H1 (cell line): ENCODE data around the gene FGF18. TPM values are rescaled to one million over a fixed set of nuclear protein-coding genes. Genes with fewer than 3 reads are reported as not detected.

Experiments
- CTCF ChIA-PET: fragments of 300-600 bp; sonication (Branson Sonifier 250); formaldehyde crosslinking; loops from one replicate; lab custom pipeline; 2021; ENCODE audit not compliant: partially characterized antibody; lab: Charles Lee
- POLR2A ChIA-PET: fragments of 300-600 bp; sonication (Branson Sonifier 250); formaldehyde crosslinking; loops from one replicate; lab custom pipeline; 2021; ENCODE audit warnings: inconsistent platforms; ENCODE audit not compliant: partially characterized antibody; lab: Charles Lee
- DNase-seq, 2 experiments: peaks; one replicate each; pipeline versions ENCODE4 v3.0.0 to v3.0.0-alpha.2; 2010 to 2022; ENCODE audit warnings: low spot score in 2 of 2, low read depth in 1 of 2, mixed read lengths in 1 of 2
- FAIRE-seq: peaks from 2 replicates; lab custom pipeline; 2011; peaks lifted over from hg19 to GRCh38; lab: Jason Lieb, UNC
- H2AFZ ChIP-seq: 2 replicates; pipeline ENCODE4 v1.8.1; 2012; ENCODE audit warnings: low read length, inconsistent platforms
- H2AK5ac ChIP-seq: 2 replicates; pipeline ENCODE4 v1.6.1; 2013; ENCODE audit warnings: low read depth, low read length
- H2BK120ac ChIP-seq: replicated peaks from 2 replicates; pipeline ENCODE3; 2013; ENCODE audit warnings: low read depth, low read length, inconsistent platforms
- H2BK12ac ChIP-seq: 2 replicates; pipeline ENCODE4 v1.6.1; 2013; ENCODE audit warnings: low read depth, low read length
- H2BK15ac ChIP-seq: 2 replicates; pipeline ENCODE4 v1.6.1; 2013; ENCODE audit warnings: low read length
- H2BK20ac ChIP-seq: 2 replicates; pipeline ENCODE4 v1.6.1; 2013; ENCODE audit warnings: low read length
- H2BK5ac ChIP-seq: 2 replicates; pipeline ENCODE4 v1.6.1; 2013; ENCODE audit warnings: low read depth, low read length
- H3K14ac ChIP-seq: 2 replicates; pipeline ENCODE4 v1.6.1; 2013; ENCODE audit warnings: inconsistent platforms; ENCODE audit not compliant: insufficient read length
- H3K18ac ChIP-seq: 2 replicates; pipeline ENCODE4 v1.6.1; 2013; ENCODE audit warnings: low read length; ENCODE audit errors: extremely low read depth
- H3K23ac ChIP-seq: 2 replicates; pipeline ENCODE4 v1.6.1; 2013; ENCODE audit warnings: inconsistent platforms; ENCODE audit not compliant: insufficient read length
- H3K23me2 ChIP-seq: 2 replicates; pipeline ENCODE4 v1.6.1; 2013; ENCODE audit warnings: low read depth, low read length
- H3K27ac ChIP-seq: 2 replicates; pipeline ENCODE4 v1.6.1; 2011; ENCODE audit warnings: low read depth, low read length, inconsistent platforms
- H3K27me3 ChIP-seq, 4 experiments: replicated peaks in 1 of 4; 1 replicate in 1 of 4; 2 replicates in 3 of 4; pipeline versions ENCODE4 v1.6.1 to v1.8.1; 2011 to 2013; ENCODE audit warnings: low read length in 3 of 4, mild to moderate bottlenecking in 3 of 4, inconsistent platforms in 2 of 4, mixed read lengths in 2 of 4, moderate library complexity in 1 of 4; ENCODE audit not compliant: control insufficient read depth in 3 of 4, insufficient read depth in 3 of 4; ENCODE audit errors: extremely low read depth in 1 of 4
- H3K36me3 ChIP-seq, 4 experiments: 2 replicates each; pipeline versions ENCODE4 v1.6.1 to v1.8.1; 2011 to 2013; ENCODE audit warnings: mild to moderate bottlenecking in 4 of 4, low read length in 3 of 4, moderate library complexity in 2 of 4, control low read depth in 1 of 4, inconsistent platforms in 1 of 4; ENCODE audit not compliant: insufficient read depth in 4 of 4, control insufficient read depth in 2 of 4
- H3K4ac ChIP-seq: replicated peaks from 2 replicates; pipeline ENCODE3; 2013; ENCODE audit warnings: low read length, low read depth, mixed read lengths, inconsistent platforms; ENCODE audit not compliant: insufficient read length
- H3K4me1 ChIP-seq, 4 experiments: replicated peaks in 1 of 4; 1 replicate in 1 of 4; 2 replicates in 3 of 4; pipeline versions ENCODE4 v1.6.1 to v1.8.1; 2011 to 2013; ENCODE audit warnings: low read length in 3 of 4, inconsistent platforms in 2 of 4, mixed read lengths in 1 of 4; ENCODE audit not compliant: insufficient read depth in 4 of 4, control insufficient read depth in 3 of 4
- H3K4me2 ChIP-seq, 2 experiments: 2 replicates each; pipeline versions ENCODE4 v1.6.1 to v1.8.1; 2011 to 2013; ENCODE audit warnings: low read depth in 2 of 2, low read length in 2 of 2, control low read depth in 1 of 2, inconsistent platforms in 1 of 2, mild to moderate bottlenecking in 1 of 2; ENCODE audit not compliant: insufficient read depth in 1 of 2
- H3K4me3 ChIP-seq, 4 experiments: fragments of 200-600, 300-600 bp in 1 of 4; sonication (generic), shearing (Covaris generic), sonication (Bioruptor Twin) in 1 of 4; 2 replicates each; pipeline versions ENCODE4 v1.5.1 to v1.8.1; 2011 to 2016; ENCODE audit warnings: low read length in 4 of 4, low read depth in 3 of 4, control low read depth in 2 of 4, inconsistent platforms in 2 of 4, mild to moderate bottlenecking in 2 of 4, mixed read lengths in 1 of 4, moderate library complexity in 1 of 4; ENCODE audit not compliant: insufficient read depth in 2 of 4; ENCODE audit errors: extremely low read depth in 1 of 4
- H3K56ac ChIP-seq: replicated peaks from 2 replicates; pipeline ENCODE3; 2013; ENCODE audit warnings: low read depth, mild to moderate bottlenecking, mixed read lengths, low read length, inconsistent platforms; ENCODE audit not compliant: insufficient read length
- H3K79me1 ChIP-seq: 2 replicates; pipeline ENCODE4 v1.6.1; 2013; ENCODE audit warnings: low read depth, low read length, control low read depth
- H3K79me2 ChIP-seq, 2 experiments: 2 replicates each; pipeline versions ENCODE4 v1.6.1 to v1.8.1; 2012 to 2013; ENCODE audit warnings: low read length in 2 of 2, mild to moderate bottlenecking in 2 of 2, inconsistent platforms in 1 of 2; ENCODE audit not compliant: insufficient read depth in 2 of 2, control insufficient read depth in 1 of 2
- H3K9ac ChIP-seq, 4 experiments: replicated peaks in 1 of 4; 1 replicate in 1 of 4; 2 replicates in 3 of 4; pipeline versions ENCODE4 v1.6.1 to v1.8.1; 2011 to 2013; ENCODE audit warnings: low read depth in 3 of 4, low read length in 3 of 4, control low read depth in 2 of 4, mild to moderate bottlenecking in 2 of 4, moderate library complexity in 2 of 4, inconsistent platforms in 1 of 4; ENCODE audit errors: extremely low read depth in 1 of 4
- H3K9me3 ChIP-seq, 2 experiments: 2 replicates each; pipeline versions ENCODE4 v1.6.1 to v1.8.1; 2012 to 2013; ENCODE audit warnings: mild to moderate bottlenecking in 2 of 2, moderate library complexity in 2 of 2, control low read depth in 1 of 2, inconsistent platforms in 1 of 2, low read depth in 1 of 2, low read length in 1 of 2, mixed read lengths in 1 of 2; ENCODE audit not compliant: insufficient read depth in 2 of 2
- H4K20me1 ChIP-seq, 2 experiments: replicated peaks in 1 of 2; 2 replicates each; pipeline versions ENCODE3 to v1.8.1; 2011 to 2013; ENCODE audit warnings: inconsistent platforms in 2 of 2, low read length in 2 of 2, mild to moderate bottlenecking in 1 of 2; ENCODE audit not compliant: insufficient read depth in 2 of 2, control insufficient read depth in 1 of 2
- H4K5ac ChIP-seq: 2 replicates; pipeline ENCODE4 v1.6.1; 2013; ENCODE audit warnings: low read length, low read depth, mixed read lengths, inconsistent platforms; ENCODE audit not compliant: insufficient read length
- H4K8ac ChIP-seq: 2 replicates; pipeline ENCODE4 v1.8.0; 2013; ENCODE audit warnings: mild to moderate bottlenecking, moderate library complexity, low read length, inconsistent platforms; ENCODE audit not compliant: insufficient read depth; ENCODE audit errors: extremely low read depth
- H4K91ac ChIP-seq: replicated peaks from 2 replicates; pipeline ENCODE3; 2013; ENCODE audit warnings: low read length, mixed read lengths, inconsistent platforms; ENCODE audit not compliant: insufficient read length
- FOSL1 ChIP-seq: IDR thresholded peaks from 2 replicates; pipeline ENCODE4 v1.6.1; 2011; ENCODE audit warnings: mild to moderate bottlenecking, low read depth, low read length, moderate library complexity; ENCODE audit not compliant: insufficient read depth
- SAP30 ChIP-seq: fragments of 300-600 bp; sonication (generic); IDR thresholded peaks from 2 replicates; pipeline ENCODE4 v1.7.1; 2012; ENCODE audit warnings: low read length, moderate library complexity, mild to moderate bottlenecking, inconsistent platforms; ENCODE audit not compliant: insufficient read depth, insufficient replicate concordance
- YY1 ChIP-seq: IDR thresholded peaks from 2 replicates; pipeline ENCODE4 v1.6.1; 2011; ENCODE audit warnings: low read depth, mild to moderate bottlenecking, low read length
- ZNF274 ChIP-seq: IDR thresholded peaks from 2 replicates; pipeline ENCODE4 v1.7.0; 2012; ENCODE audit warnings: low read length, borderline replicate concordance; ENCODE audit errors: extremely low read depth
- WGBS, 2 experiments: shearing (Covaris generic) in 1 of 2; methylation state at CpG; one replicate each; pipeline versions ENCODE4 v1.1.6 to v1.1.7; 2013 to 2015; ENCODE audit warnings: low lambda C conversion rate in 2 of 2, mixed read lengths in 2 of 2, inconsistent platforms in 1 of 2, low coverage in 1 of 2, missing lambda C conversion rate in 1 of 2; ENCODE audit not compliant: insufficient replicate concordance in 2 of 2, insufficient coverage in 1 of 2, insufficient read length in 1 of 2; ENCODE audit errors: extremely low coverage in 1 of 2, missing lambda C conversion rate in 1 of 2; 5-methylcytosine and 5-hydroxymethylcytosine counted together
- polyA plus RNA-seq, 7 experiments: library from polyadenylated mRNA; depleted of rRNA in 3 of 7; stranded (reverse) in 5 of 7; unstranded in 2 of 7; fragments of >200 nt in 5 of 7; fragments of 200-250 nt in 2 of 7; gene quantifications; 1 replicate in 5 of 7; 2 replicates in 1 of 7; 4 replicates in 1 of 7; pipeline versions ENCODE4 v1.2.1 to v1.2.3, GENCODE V29; 2011 to 2013; ENCODE audit warnings: missing spikeins in 2 of 7, mixed read lengths in 2 of 7
- total RNA-seq: library from RNA; stranded (reverse); fragmentation: NEBNext Ultra II Directional; extraction: Animal tissue kit (Norgen Biotek cat#: 25700); gene quantifications from 2 replicates; pipeline ENCODE4 v1.2.1, GENCODE V29; 2021

Gene FGF18
- total and polyA plus RNA-seq, 2 of the 8 experiments (the other 6 are each of a cell fraction or from before 2014, with no cell fraction given), result 0.54 to 1.3 TPM

DNA sequence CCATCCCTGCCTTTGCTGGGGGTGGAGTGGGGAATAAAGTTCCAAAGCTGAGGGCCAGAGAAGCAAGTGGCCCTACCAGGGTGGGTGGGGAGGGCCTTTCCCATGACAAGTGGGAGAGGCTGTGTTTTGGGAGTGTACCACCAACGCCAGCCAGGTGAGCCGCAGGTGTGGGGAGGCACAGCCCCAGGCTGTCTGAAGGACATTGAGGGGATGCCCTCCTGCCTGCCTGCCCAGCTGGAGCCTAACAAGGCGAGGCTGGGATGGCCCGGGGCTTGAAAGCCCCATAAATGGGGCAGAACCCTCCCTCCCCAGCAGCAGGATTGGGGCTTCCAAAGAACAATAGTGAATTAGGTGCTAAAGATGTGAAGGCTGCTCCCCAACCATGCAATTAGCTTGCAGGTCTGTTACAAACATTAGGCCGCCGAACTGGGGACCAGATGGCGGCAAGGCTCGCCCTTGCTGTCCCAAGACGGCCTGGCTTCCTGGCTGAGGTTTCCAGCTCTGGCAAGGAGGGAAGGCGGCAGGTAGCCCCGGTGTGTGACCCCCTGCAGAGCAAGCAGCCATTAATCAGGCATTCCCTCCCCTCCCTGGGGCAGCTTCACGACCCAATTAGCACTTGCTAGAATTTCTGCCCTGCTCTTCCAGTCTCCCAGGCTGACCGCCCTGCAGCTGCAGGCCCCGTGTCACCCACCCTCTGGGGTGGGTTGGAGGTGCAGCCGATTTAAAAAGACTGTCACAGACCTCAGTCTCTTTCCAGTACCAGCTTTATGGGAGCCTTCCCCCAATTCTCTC lies 42.9 kb downstream of the FGF18 start:
- Histone ChIP-seq H3K4me1 (peaks cover 3 to 9% (median 4%) of the 10 kb centered on the region in 4 experiments; a peak in 6 of 7 replicates), H2BK120ac (no peak overlapping the region), H4K20me1 (no peaks in the 10 kb centered on the region), H3K27ac (no peak overlapping the region), H3K9me3 (no peaks in the 10 kb centered on the region), H3K4ac (no peak overlapping the region), H2BK15ac (no peak overlapping the region), H2BK12ac (peak overlapping the region; percentile 68; the same call in 1 of the 2 replicates), H3K18ac (peak overlapping the region; percentile 60), H2BK20ac (no peak overlapping the region), H4K91ac (no peak overlapping the region), H3K23ac (no peak overlapping the region), H3K79me1 (no peaks in the 10 kb centered on the region), H3K4me2 (no peak overlapping the region), H4K5ac (no peak overlapping the region), H3K4me3 (no peak overlapping the region), H3K56ac (no peak overlapping the region), H3K9ac (no peak overlapping the region), H2AFZ (no peak overlapping the region), H3K79me2 (no peaks in the 10 kb centered on the region), H2AK5ac (no peak overlapping the region), H3K23me2 (no peaks in the 10 kb centered on the region), H3K36me3 (no peaks in the 10 kb centered on the region), H2BK5ac (peak overlapping the region; percentile 44; the same call in 1 of the 2 replicates), H3K14ac (no peak overlapping the region), H4K8ac (no peak overlapping the region), H3K27me3 (no peaks in the 10 kb centered on the region; a peak in 2 of 7 replicates)
- DNase-seq, result peak in 1 of 2 experiments; percentile 23
- FAIRE-seq, result no peak
- TF ChIP-seq YY1 (0 out of 2 replicates have a peak, but pooled peaks have one; percentile 47), SAP30 (no peak), FOSL1 (no peak), ZNF274 (no peak)
- WGBS, 2 experiments, result 72% methylated on average over 15 of the region's 15 CpGs; no CpG with 5 or more reads in 1 of the 2 experiments
- ChIA-PET CTCF (interaction anchor here (0.8 to 2.5 kb wide), 10 partner anchors 9 to 396 kb away, joined by 3 to 16 read pairs (median 4); no protein-coding TSS in a partner anchor), POLR2A (interaction anchor here (0.8 to 1.6 kb wide), 5 partner anchors 11 to 73 kb away, joined by 3 to 6 read pairs (median 4); no protein-coding TSS in a partner anchor)
